Activated CD8-positive, alpha-beta memory T cell treated with anti-CD3 and anti-CD28 coated beads, Interleukin-2, amount 50 U/mL, for 1 hour (primary cell): ENCODE data around the gene CTRB1.

Source experiments
- DNase-seq: peaks from one replicate; pipeline ENCODE4 v3.0.0-alpha.2; 2020; ENCODE audit errors: extremely low read depth

The CTRB1 gene

GRCh38 chr16:75218256-75219076 lies at the start of gene CTRB1:
TSS of gene CTRB1 (plus strand) at chr16:75218988. CDS start at chr16:75219008, 20 bp downstream.
- DNase-seq = no peak

- no peak for DNase-seq
Observed at GRCh38 chr16:75169899-75170405, 48.8 kb upstream of the CTRB1 start.

- no peak for DNase-seq
Observed at GRCh38 chr16:75172578-75172977, 46.2 kb upstream of the CTRB1 start.

- no peak for DNase-seq
Observed at GRCh38 chr16:75175074-75175473, 43.7 kb upstream of the CTRB1 start.

- DNase-seq = no peak
Observed at GRCh38 chr16:75176926-75177325, 41.9 kb upstream of the CTRB1 start.

GRCh38 chr16:75179208-75179607 lies 39.6 kb upstream of the CTRB1 start:
- DNase-seq = no peak

- no peak for DNase-seq
Observed at GRCh38 chr16:75181630-75182029, 37.2 kb upstream of the CTRB1 start.

GRCh38 chr16:75188832-75189477 lies 29.8 kb upstream of the CTRB1 start:
- no peak for DNase-seq

- no peak for DNase-seq
Observed at GRCh38 chr16:75189638-75190245, 29.0 kb upstream of the CTRB1 start.

GRCh38 chr16:75192606-75193264 lies 26.1 kb upstream of the CTRB1 start:
- no peak for DNase-seq

- DNase-seq = no peak
Observed at GRCh38 chr16:75193265-75193650, 25.5 kb upstream of the CTRB1 start.

- DNase-seq = no peak
Observed at GRCh38 chr16:75193730-75194444, 24.9 kb upstream of the CTRB1 start.

- DNase-seq = no peak
Observed at GRCh38 chr16:75195811-75196790, 22.7 kb upstream of the CTRB1 start.

- DNase-seq = no peak
Observed at GRCh38 chr16:75196836-75197235, 22.0 kb upstream of the CTRB1 start.

- DNase-seq = no peak
Observed at GRCh38 chr16:75197522-75198134, 21.2 kb upstream of the CTRB1 start.

- DNase-seq = no peak
Observed at GRCh38 chr16:75198135-75198600, 20.6 kb upstream of the CTRB1 start.

GRCh38 chr16:75202069-75202590 lies 16.7 kb upstream of the CTRB1 start:
- no peak for DNase-seq

GRCh38 chr16:75203096-75203495 lies 15.7 kb upstream of the CTRB1 start:
- no peak for DNase-seq

- DNase-seq = no peak
Observed at GRCh38 chr16:75203667-75204409, 14.9 kb upstream of the CTRB1 start.
